ENCODE measurements around the gene CLCN6. TPM values are rescaled to one million over a fixed set of nuclear protein-coding genes. Genes with fewer than 3 reads are reported as not detected.

Gene CLCN6
- total RNA-seq, 4 donors from 2014 or later, result 14.6 to 31.5 (median 22.7) TPM

- no peak overlapping the region for H3K27ac ChIP-seq
- DNase-seq, result no peak
- no peak overlapping the region for H3K4me3 ChIP-seq
- no peaks in the 10 kb centered on the region for H3K27me3 ChIP-seq
- no peak for TF ChIP-seq POLR2A (IDR thresholded peaks at IDR 0.05)
- TF ChIP-seq CTCF (IDR thresholded peaks at IDR 0.05), result no peak
- H3K36me3 ChIP-seq, result no peaks in the 10 kb centered on the region
- H3K9me3 ChIP-seq, result no peaks in the 10 kb centered on the region
- intact Hi-C loops (cut with DNase I; ENCODE audit: low total_unique reads), result no loop called here
- no peaks in the 10 kb centered on the region for H3K4me1 ChIP-seq
These were observed 72.8 kb downstream of the CLCN6 start for GRCh38 chr1:11878891-11879190.

DNA sequence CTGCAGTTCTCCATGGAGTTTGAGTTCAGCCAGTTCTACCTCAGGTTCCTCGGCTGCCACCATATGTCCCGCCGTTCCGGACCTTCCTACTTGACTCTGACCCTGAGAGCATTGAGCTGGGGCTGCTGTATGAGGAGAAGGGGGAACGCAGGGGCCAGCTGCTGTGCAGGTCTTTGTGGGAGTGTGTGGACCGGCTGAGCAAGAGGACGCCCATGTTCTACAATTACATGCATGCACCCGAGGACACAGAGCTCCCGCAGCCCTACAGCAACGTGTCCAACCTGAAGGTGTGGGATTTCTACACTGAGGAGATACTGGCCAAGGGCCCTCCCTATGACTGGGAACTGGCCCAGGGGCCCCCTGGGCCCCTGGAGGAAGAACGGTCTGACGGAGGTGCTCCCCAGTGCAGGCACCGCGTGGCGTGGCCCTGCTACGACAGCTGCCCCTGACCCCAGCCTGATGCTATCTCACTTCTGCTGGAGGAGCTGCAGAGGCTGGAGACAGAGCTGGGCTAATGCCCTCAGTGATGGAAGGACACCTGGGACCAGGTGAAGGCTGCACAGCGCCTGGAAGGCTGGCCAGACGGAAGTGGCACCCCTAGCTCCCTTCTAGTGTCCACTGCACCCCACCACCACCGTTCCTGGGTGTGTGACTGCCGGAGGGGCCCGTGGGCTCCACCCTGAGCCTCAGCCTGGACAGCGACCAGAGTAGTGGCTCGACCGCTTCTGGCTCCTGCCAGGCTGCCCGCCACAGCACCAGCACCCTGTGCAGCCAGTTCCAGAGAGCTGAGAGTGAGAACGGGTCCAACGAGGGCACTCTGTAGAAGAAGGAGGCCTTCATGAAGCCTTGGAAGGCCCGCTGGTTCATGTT is 73.6 kb downstream of the CLCN6 start:
- no peak overlapping the region for H3K27ac ChIP-seq

DNA sequence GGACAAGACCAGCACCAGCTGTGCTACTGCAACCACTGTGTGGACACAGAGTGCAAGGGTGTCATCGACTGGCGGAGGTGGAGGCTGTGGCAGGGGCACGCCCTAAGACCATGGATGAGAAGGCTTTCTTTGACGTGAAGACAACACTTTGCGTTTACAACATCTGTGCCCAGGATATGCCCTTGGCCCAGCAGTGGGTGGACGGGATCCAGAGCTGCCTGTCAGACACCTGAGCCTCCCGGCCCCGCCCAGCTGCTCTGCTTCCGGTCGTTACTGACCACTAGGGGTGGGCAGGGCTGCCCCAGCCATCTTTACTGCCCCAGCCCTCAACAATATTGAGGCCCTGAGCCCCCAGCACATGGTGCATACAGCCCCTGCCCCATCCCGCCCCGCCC is 74.2 kb downstream of the CLCN6 start:
- intact Hi-C loops (cut with DNase I; ENCODE audit: low total_unique reads), result no loop called here
- Histone ChIP-seq H3K4me3 (no peak overlapping the region), H3K27me3 (no peaks in the 10 kb centered on the region), H3K36me3 (no peaks in the 10 kb centered on the region), H3K9me3 (no peaks in the 10 kb centered on the region), H3K4me1 (no peaks in the 10 kb centered on the region), H3K27ac (no peak overlapping the region)
- TF ChIP-seq POLR2A (IDR thresholded peaks at IDR 0.05) (no peak), CTCF (IDR thresholded peaks at IDR 0.05) (no peak)
- no peak for DNase-seq

More for the DNA sequence above, 73.6 kb downstream of the CLCN6 start:
- Histone ChIP-seq H3K27me3 (no peaks in the 10 kb centered on the region), H3K4me1 (no peaks in the 10 kb centered on the region), H3K4me3 (no peak overlapping the region), H3K36me3 (no peaks in the 10 kb centered on the region), H3K9me3 (no peaks in the 10 kb centered on the region)
- no peak for TF ChIP-seq CTCF (IDR thresholded peaks at IDR 0.05)
- no peak for TF ChIP-seq POLR2A (IDR thresholded peaks at IDR 0.05)
- DNase-seq, result no peak
- intact Hi-C loops (cut with DNase I; ENCODE audit: low total_unique reads), result no loop called here

- intact Hi-C loops (cut with DNase I; ENCODE audit: low total_unique reads), result no loop called here
These were observed 75.1 kb downstream of the CLCN6 start for GRCh38 chr1:11880911-11881748.

More at GRCh38 chr1:11880911-11881748, 75.1 kb downstream of the CLCN6 start:
- DNase-seq, result no peak
- Histone ChIP-seq H3K27ac (no peak overlapping the region), H3K4me1 (no peaks in the 10 kb centered on the region), H3K4me3 (no peak overlapping the region), H3K27me3 (no peaks in the 10 kb centered on the region), H3K9me3 (no peaks in the 10 kb centered on the region), H3K36me3 (no peaks in the 10 kb centered on the region)
- TF ChIP-seq CTCF (IDR thresholded peaks at IDR 0.05) (no peak), POLR2A (IDR thresholded peaks at IDR 0.05) (no peak)

All from uterus (tissue), 4 donors.